Neural cell (in vitro differentiated cells): Measurements from ENCODE around the gene SAG. TPM values are rescaled to one million over a fixed set of nuclear protein-coding genes. Genes with fewer than 3 reads are reported as not detected.

Experiments
- H2AFZ ChIP-seq: fragments of 200-600, 300-800 bp; sonication (generic), shearing (Covaris generic); 2 replicates; pipeline ENCODE4 v1.6.0; 2014; ENCODE audit warnings: low read depth, mild to moderate bottlenecking, antibody characterized with exemption, low read length, moderate library complexity
- H3F3A ChIP-seq: fragments of 200-600 bp; shearing (Covaris generic); 2 replicates; pipeline ENCODE4 v1.6.1; 2016; ENCODE audit warnings: mild to moderate bottlenecking, moderate library complexity, mixed read lengths, antibody characterized with exemption, low read length; ENCODE audit not compliant: insufficient read depth, poor library complexity, severe bottlenecking
- H3K27ac ChIP-seq: fragments of 200-600, 300-800 bp; sonication (generic), shearing (Covaris generic); 2 replicates; pipeline ENCODE4 v1.5.1; 2014; ENCODE audit warnings: mild to moderate bottlenecking, low read length, moderate library complexity
- H3K27me3 ChIP-seq: fragments of 300-800, 200-600 bp; sonication (generic), shearing (Covaris generic); 2 replicates; pipeline ENCODE4 v1.6.0; 2014; ENCODE audit warnings: mild to moderate bottlenecking, low read depth, low read length, moderate library complexity; ENCODE audit not compliant: insufficient read depth
- H3K36me3 ChIP-seq: fragments of 300-800, 200-600 bp; sonication (generic), shearing (Covaris generic); 2 replicates; pipeline ENCODE4 v1.5.1; 2014; ENCODE audit warnings: mild to moderate bottlenecking, antibody characterized with exemption, low read length, moderate library complexity; ENCODE audit not compliant: insufficient read depth
- H3K4me2 ChIP-seq: fragments of 300-800, 200-600 bp; sonication (generic), shearing (Covaris generic); 2 replicates; pipeline ENCODE4 v1.6.0; 2014; ENCODE audit warnings: mild to moderate bottlenecking, low read length
- H3K4me3 ChIP-seq: fragments of 300-800, 200-600 bp; sonication (generic), shearing (Covaris generic); 2 replicates; pipeline ENCODE4 v1.5.1; 2014; ENCODE audit warnings: mild to moderate bottlenecking, low read length, moderate library complexity
- H3K79me2 ChIP-seq: fragments of 200-600 bp; shearing (Covaris generic); replicated peaks from 2 replicates; pipeline ENCODE4 v1.6.0; 2014; ENCODE audit warnings: mild to moderate bottlenecking, low read length, moderate library complexity; ENCODE audit not compliant: insufficient read depth
- H3K9ac ChIP-seq: fragments of 300-800, 200-600 bp; sonication (generic), shearing (Covaris generic); 2 replicates; pipeline ENCODE4 v1.6.1; 2016; ENCODE audit warnings: mild to moderate bottlenecking, low read length, mixed read lengths
- H3K9me2 ChIP-seq: fragments of 200-600 bp; shearing (Covaris generic); 2 replicates; pipeline ENCODE4 v1.6.1; 2016; ENCODE audit warnings: mild to moderate bottlenecking, low read length, mixed read lengths; ENCODE audit not compliant: insufficient read depth
- H3K9me3 ChIP-seq: fragments of 200-600, 300-800 bp; sonication (generic), shearing (Covaris generic); 2 replicates; pipeline ENCODE4 v1.6.1; 2016; ENCODE audit warnings: mild to moderate bottlenecking, mixed run types, low read length, moderate library complexity, mixed read lengths
- H4K20me1 ChIP-seq: fragments of 200-600 bp; shearing (Covaris generic); 2 replicates; pipeline ENCODE4 v1.6.1; 2016; ENCODE audit warnings: mild to moderate bottlenecking, mixed run types; ENCODE audit not compliant: insufficient read depth
- EP300 ChIP-seq: fragments of 450-650 bp; conservative IDR thresholded peaks from 2 replicates; pipeline ENCODE4 v1.6.1; 2014; ENCODE audit warnings: antibody characterized with exemption, mild to moderate bottlenecking, moderate library complexity; ENCODE audit not compliant: poor library complexity, severe bottlenecking
- EZH2 ChIP-seq: fragments of 200-600, 300-800 bp; shearing (Covaris generic), sonication (generic); IDR thresholded peaks from 2 replicates; pipeline ENCODE4 v1.6.1; 2014; ENCODE audit warnings: antibody characterized with exemption, low read length, borderline replicate concordance, mild to moderate bottlenecking; ENCODE audit not compliant: insufficient read depth, poor library complexity, severe bottlenecking
- MXI1 ChIP-seq: fragments of 450-650 bp; conservative IDR thresholded peaks from 2 replicates; pipeline ENCODE4 v1.6.1; 2014; ENCODE audit warnings: antibody characterized with exemption, mild to moderate bottlenecking; ENCODE audit not compliant: poor library complexity, severe bottlenecking
- POLR2AphosphoS5 ChIP-seq: IDR thresholded peaks from 2 replicates; pipeline ENCODE4 v1.6.1; 2012
- RAD21 ChIP-seq: fragments of 450-650 bp; conservative IDR thresholded peaks from 2 replicates; pipeline ENCODE4 v1.6.1; 2014; ENCODE audit warnings: antibody characterized with exemption, mild to moderate bottlenecking, moderate library complexity
- REST ChIP-seq: IDR thresholded peaks from 2 replicates; pipeline ENCODE4 v1.6.1; 2012; ENCODE audit warnings: borderline replicate concordance
- SMC3 ChIP-seq: fragments of 450-650 bp; conservative IDR thresholded peaks from 2 replicates; pipeline ENCODE4 v1.6.1; 2014; ENCODE audit warnings: antibody characterized with exemption, mild to moderate bottlenecking, moderate library complexity; ENCODE audit not compliant: poor library complexity
- TAF1 ChIP-seq: IDR thresholded peaks from 2 replicates; pipeline ENCODE4 v1.6.1; 2012; ENCODE audit warnings: low read depth
- polyA plus RNA-seq: library from polyadenylated mRNA; depleted of rRNA; stranded (reverse); fragments of >200 nt; gene quantifications from 2 replicates; pipeline ENCODE4 v1.2.3, GENCODE V29; 2014
- TF ChIP-seq, protein P1 (sequence below): fragments of 450-650 bp; IDR thresholded peaks from 2 replicates; pipeline ENCODE4 v1.5.1; 2014; ENCODE audit warnings: antibody characterized with exemption, mild to moderate bottlenecking, moderate library complexity; ENCODE audit not compliant: poor library complexity, severe bottlenecking

The SAG gene
- polyA plus RNA-seq, 1 donor from 2014 or later: not detected

- Histone ChIP-seq H4K20me1 (no peaks in the 10 kb centered on the region), H3K27ac (no peak overlapping the region), H3K79me2 (no peaks in the 10 kb centered on the region), H3K27me3 (no peaks in the 10 kb centered on the region), H3K36me3 (no peaks in the 10 kb centered on the region), H3F3A (no peaks in the 10 kb centered on the region), H3K9ac (no peak overlapping the region), H3K4me3 (no peak overlapping the region), H3K9me2 (no peaks in the 10 kb centered on the region), H3K9me3 (no peaks in the 10 kb centered on the region), H3K4me2 (no peak overlapping the region), H2AFZ (no peak overlapping the region)
- TF ChIP-seq SMC3: no peak
- no peak for TF ChIP-seq TAF1
- TF ChIP-seq REST: no peak
- TF ChIP-seq RAD21: no peak
- TF ChIP-seq POLR2AphosphoS5: no peak
- TF ChIP-seq, protein P1, sequence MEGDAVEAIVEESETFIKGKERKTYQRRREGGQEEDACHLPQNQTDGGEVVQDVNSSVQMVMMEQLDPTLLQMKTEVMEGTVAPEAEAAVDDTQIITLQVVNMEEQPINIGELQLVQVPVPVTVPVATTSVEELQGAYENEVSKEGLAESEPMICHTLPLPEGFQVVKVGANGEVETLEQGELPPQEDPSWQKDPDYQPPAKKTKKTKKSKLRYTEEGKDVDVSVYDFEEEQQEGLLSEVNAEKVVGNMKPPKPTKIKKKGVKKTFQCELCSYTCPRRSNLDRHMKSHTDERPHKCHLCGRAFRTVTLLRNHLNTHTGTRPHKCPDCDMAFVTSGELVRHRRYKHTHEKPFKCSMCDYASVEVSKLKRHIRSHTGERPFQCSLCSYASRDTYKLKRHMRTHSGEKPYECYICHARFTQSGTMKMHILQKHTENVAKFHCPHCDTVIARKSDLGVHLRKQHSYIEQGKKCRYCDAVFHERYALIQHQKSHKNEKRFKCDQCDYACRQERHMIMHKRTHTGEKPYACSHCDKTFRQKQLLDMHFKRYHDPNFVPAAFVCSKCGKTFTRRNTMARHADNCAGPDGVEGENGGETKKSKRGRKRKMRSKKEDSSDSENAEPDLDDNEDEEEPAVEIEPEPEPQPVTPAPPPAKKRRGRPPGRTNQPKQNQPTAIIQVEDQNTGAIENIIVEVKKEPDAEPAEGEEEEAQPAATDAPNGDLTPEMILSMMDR: no peak
- TF ChIP-seq MXI1: no peak
- no peak for TF ChIP-seq EZH2
- TF ChIP-seq EP300: no peak
Observed at GRCh38 chr2:233369897-233370685, 62.5 kb downstream of the SAG start.

- H3K4me3 ChIP-seq: no peak overlapping the region
- H3K9me3 ChIP-seq: no peaks in the 10 kb centered on the region
- no peaks in the 10 kb centered on the region for H3K27me3 ChIP-seq
- no peaks in the 10 kb centered on the region for H3F3A ChIP-seq
- H3K9ac ChIP-seq: no peak overlapping the region
- TF ChIP-seq RAD21: no peak
- no peak for TF ChIP-seq TAF1
- no peak for TF ChIP-seq EZH2
- TF ChIP-seq REST: no peak
- TF ChIP-seq, protein P1: no peak
- TF ChIP-seq POLR2AphosphoS5: no peak
- no peak for TF ChIP-seq EP300
- TF ChIP-seq SMC3: no peak
- TF ChIP-seq MXI1: no peak
- no peaks in the 10 kb centered on the region for H4K20me1 ChIP-seq
- no peaks in the 10 kb centered on the region for H3K79me2 ChIP-seq
- H3K27ac ChIP-seq: no peak overlapping the region
- no peaks in the 10 kb centered on the region for H3K36me3 ChIP-seq
- no peaks in the 10 kb centered on the region for H3K9me2 ChIP-seq
- no peak overlapping the region for H3K4me2 ChIP-seq
- H2AFZ ChIP-seq: no peak overlapping the region
Observed at GRCh38 chr2:233371641-233372040, 64.0 kb downstream of the SAG start.
